Endometrial microvascular endothelial cells (primary cell): ENCODE measurements around the gene FAM174C. TPM values are rescaled to one million over a fixed set of nuclear protein-coding genes. Genes with fewer than 3 reads are reported as not detected.

Experiments
- in situ Hi-C: cut with HindIII; loops from 2 replicates; pipeline ENCODE4 v1.10.0; 2017; ENCODE audit warnings: low sequenced_read_pairs, low pct_unique_long_range_greater_than_20kb; ENCODE audit errors: inconsistent ontology term
- total RNA-seq: library from RNA; depleted of rRNA; stranded (reverse); fragments of >200 nt; gene quantifications from one replicate; pipeline ENCODE4 v1.2.3, GENCODE V29; 2015; ENCODE audit errors: inconsistent ontology term

Gene FAM174C
- 83.3 TPM for total RNA-seq

- in situ Hi-C loops = no loop called here
These were observed at the start of gene FAM174C for GRCh38 chr19:1275260-1275975. TSS of gene FAM174C (plus strand) at chr19:1275530. CDS start at chr19:1275550, 20 bp downstream.

GRCh38 chr19:1226227-1226518 lies 49.2 kb upstream of the FAM174C start:
- in situ Hi-C loops = no loop called here

GRCh38 chr19:1226522-1227303 lies 48.6 kb upstream of the FAM174C start:
- in situ Hi-C loops = no loop called here

GRCh38 chr19:1227304-1228054 lies 47.9 kb upstream of the FAM174C start:
- in situ Hi-C loops = no loop called here

GRCh38 chr19:1228161-1228957 lies 47.0 kb upstream of the FAM174C start:
- in situ Hi-C loops = no loop called here

GRCh38 chr19:1229056-1229923 lies 46.0 kb upstream of the FAM174C start:
- in situ Hi-C loops = no loop called here

- in situ Hi-C loops = no loop called here
These were observed 45.2 kb upstream of the FAM174C start for GRCh38 chr19:1229924-1230782.

GRCh38 chr19:1230783-1231489 lies 44.4 kb upstream of the FAM174C start:
- in situ Hi-C loops = no loop called here

GRCh38 chr19:1231729-1232637 lies 43.3 kb upstream of the FAM174C start:
- in situ Hi-C loops = no loop called here

- in situ Hi-C loops = no loop called here
These were observed 42.7 kb upstream of the FAM174C start for GRCh38 chr19:1232652-1233072.

- in situ Hi-C loops = no loop called here
These were observed 42.1 kb upstream of the FAM174C start for GRCh38 chr19:1233115-1233667.

GRCh38 chr19:1234051-1234954 lies 41.0 kb upstream of the FAM174C start:
- in situ Hi-C loops = no loop called here

GRCh38 chr19:1234955-1235380 lies 40.4 kb upstream of the FAM174C start:
- in situ Hi-C loops = no loop called here
